GM18519 (cell line): ENCODE data around the gene ADORA2B.
"Not testable (repeated sequence)": the region's sequence is repeated elsewhere in the genome, so short reads cannot be mapped to it uniquely, and the experiment has no call there.

Source experiments
- ATAC-seq: cut with Tn5 transposase; IDR thresholded peaks from one replicate; pipeline ENCODE4 v1.9.1; 2021; ENCODE audit warnings: mild to moderate bottlenecking, moderate library complexity; ENCODE audit not compliant: unreplicated experiment, low FRiP score

The ADORA2B gene

GRCh38 chr17:15979013-15979412 lies 34.1 kb downstream of the ADORA2B start:
- not testable (repeated sequence) for ATAC-seq

GRCh38 chr17:15981208-15981607 lies 36.3 kb downstream of the ADORA2B start:
- ATAC-seq: peak; percentile 91

DNA sequence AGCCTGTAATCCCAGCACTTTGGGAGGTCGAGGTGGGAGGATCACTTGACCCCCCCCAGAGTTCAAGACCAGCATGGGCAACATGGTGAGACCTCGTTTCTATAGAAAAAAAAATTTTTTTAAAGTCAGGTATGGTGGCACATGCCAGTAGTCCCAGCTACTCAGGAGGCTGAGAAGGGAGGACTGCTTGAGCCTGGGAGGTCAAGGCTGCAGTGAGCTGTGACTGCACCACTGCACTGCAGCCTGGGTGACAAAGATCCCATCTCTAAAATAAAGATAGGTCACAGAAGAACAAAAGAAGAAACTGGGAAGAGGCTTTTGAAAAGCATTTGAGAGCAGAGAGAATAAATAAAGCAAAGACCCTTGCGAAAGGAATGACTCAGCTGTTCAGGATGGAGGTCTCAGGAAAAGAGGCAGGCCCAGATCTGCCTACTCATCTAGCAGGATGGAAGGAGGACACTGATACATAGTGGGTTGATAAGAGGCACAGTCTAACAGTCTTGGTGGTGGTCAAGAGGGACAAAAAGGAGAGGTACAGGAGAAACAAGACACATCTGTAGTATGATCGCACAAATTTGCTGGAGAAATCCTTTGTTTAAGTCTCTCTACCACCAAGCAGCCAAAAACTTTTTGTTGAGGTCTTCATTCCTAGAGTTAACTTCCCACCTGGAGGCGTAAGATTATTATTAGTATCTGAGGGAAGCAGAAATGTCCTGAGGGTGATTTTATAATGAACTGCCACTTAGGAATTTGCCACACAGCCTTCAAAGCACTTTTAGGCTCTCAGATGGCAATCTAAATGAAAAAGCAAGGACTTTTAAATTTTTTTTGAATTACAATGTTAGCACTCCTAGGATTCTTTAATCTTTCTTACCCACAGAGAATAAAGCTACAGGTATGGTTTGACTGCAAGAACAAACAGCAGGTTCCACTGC lies 37.0 kb downstream of the ADORA2B start:
- no peak for ATAC-seq

- no peak for ATAC-seq
These were observed 51.4 kb downstream of the ADORA2B start for GRCh38 chr17:15996322-15996721.

GRCh38 chr17:15998031-15998562 lies 53.2 kb downstream of the ADORA2B start:
- no peak for ATAC-seq

GRCh38 chr17:15999141-15999973 lies 54.4 kb downstream of the ADORA2B start, which contains the start of the genes TTC19 and ZSWIM7:
TTC19 (plus strand) TSS chr17:15999824; CDS start chr17:15999849, 25 bp downstream.
ZSWIM7 (minus strand) TSS chr17:15999704; CDS start chr17:15999594, 110 bp downstream.
- peak; percentile 91 for ATAC-seq

- ATAC-seq: peak; percentile 21
These were observed 55.3 kb downstream of the ADORA2B start for GRCh38 chr17:15999974-16000827.

DNA sequence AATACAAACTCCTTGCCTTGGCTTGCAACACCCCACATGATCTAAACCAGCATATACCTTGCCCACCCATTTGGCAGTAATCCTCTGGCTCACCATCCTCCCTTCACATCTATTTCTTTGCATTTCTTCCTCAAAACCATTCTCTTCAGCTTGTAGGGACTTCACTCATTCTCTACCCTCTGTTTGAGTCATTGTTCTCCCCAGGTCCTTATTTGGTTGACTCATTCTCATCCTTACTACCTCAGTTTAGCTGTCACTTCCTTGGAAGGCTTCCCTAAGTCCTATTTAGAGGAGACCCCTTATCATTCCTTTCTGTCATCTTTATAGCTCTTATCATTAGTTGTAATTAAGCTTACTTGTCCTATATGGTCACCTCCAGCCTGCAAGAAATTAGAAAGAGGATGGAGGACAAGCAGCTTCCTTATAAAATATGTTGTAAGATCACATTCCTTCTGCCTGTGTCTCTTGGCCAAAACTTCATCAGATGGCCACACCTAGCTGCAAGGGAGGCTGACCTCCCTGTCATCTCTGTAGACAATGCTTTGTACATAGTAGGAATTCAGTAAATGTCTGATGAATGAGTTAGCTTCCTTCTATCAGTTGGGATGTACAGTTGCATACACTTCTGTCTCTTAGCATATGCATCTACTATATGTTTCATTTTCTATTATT lies 56.4 kb downstream of the ADORA2B start:
- no peak for ATAC-seq

- ATAC-seq: no peak
These were observed 57.9 kb downstream of the ADORA2B start for GRCh38 chr17:16002708-16003260.

GRCh38 chr17:16003841-16004240 lies 58.9 kb downstream of the ADORA2B start:
- ATAC-seq: no peak

DNA sequence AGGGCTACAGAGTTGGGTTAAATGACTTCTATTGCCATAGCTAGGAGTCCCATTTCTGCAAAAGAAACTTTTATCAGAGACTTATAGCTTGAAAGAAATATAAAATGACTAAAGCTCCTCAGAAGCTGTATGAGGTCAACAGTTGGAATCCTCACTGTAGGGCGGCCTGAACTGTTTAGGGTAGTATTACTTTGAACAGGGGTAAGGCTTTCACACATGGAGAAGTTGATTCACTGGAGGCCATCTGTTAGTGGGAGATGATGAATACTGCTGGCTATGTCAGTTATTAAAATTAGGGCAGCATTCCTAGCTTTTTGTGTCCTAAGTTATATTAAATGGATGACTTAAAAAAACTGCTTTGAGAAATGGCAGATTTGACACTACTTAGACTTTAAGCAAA lies 60.7 kb downstream of the ADORA2B start:
- ATAC-seq: no peak

DNA sequence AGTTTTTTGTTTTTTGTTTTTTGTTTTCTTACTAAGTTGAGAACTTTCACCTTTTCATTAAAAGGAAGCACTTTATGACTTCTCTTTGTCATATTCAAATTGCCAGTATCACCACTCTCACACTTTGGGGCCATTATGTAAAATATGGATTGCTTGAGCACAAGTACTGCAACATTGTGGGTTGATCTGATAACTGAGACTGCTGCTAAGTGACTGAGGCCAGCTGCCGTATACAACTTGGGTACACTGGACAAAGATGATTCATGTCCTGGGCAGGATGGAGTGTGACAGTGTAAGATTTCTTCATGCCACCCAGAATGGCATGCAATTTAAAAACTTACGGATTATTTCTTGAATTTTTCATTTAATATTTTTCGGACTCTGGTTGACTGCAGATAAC lies 62.5 kb downstream of the ADORA2B start:
- no peak for ATAC-seq

DNA sequence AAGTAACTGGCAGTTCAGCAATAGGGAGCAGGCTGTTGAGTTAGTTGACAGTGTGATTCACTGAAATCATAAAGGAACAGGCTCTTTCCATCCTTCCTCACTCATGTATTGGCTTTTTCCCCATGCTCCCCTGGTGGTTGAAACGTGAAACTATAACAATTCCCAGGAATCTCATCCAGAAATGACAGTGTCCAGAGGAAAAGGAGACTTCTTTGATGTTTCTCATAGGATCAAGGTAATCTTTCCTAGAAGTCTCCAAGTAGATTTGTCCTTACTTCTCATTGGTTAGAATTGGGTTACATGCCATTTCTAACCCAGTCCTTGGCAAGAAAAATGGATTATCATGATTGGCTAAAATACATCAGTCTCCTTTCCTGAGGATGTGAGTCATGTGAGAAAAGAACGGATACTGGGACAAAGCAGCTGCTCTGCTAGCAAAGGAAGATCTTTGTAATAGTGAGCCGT lies 69.0 kb downstream of the ADORA2B start:
- ATAC-seq: no peak

DNA sequence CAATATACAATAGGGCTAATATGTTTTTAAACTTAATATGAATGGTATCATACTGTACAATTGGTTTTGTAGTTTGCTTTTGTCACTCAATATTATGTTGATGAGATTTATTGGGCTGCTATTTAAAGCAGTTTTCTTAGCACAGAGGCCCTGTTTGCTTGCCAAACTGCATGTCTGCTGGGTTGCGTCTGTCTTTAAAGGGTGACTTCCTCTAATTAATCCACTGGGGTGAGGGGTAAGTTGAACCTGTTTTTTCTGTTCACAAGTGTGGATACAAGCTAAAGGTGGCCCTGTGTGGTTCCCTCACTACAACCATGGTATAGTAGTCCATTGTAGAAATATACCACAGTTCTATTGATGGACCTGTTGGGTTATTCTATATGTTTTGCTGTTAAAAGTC lies 74.4 kb downstream of the ADORA2B start:
- no peak for ATAC-seq

DNA sequence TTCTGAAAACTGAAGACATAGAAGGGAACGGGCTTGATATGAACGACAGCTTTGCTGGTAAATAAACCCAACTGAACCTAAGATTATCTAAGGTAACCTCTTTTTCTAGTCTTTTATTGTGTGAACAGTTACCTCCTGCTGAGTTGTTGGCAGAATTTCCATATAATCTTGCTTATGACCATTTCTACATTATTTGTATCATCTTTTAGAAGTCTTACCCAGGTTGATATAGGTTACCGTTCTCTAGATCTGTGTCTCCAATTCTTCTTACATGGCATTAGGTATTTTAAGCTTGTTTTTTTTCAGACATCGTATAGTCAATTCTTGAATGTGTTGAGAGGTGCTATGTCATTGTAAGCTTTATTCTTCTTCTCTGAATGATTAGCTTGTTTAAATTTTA lies 79.0 kb downstream of the ADORA2B start:
- ATAC-seq: no peak

DNA sequence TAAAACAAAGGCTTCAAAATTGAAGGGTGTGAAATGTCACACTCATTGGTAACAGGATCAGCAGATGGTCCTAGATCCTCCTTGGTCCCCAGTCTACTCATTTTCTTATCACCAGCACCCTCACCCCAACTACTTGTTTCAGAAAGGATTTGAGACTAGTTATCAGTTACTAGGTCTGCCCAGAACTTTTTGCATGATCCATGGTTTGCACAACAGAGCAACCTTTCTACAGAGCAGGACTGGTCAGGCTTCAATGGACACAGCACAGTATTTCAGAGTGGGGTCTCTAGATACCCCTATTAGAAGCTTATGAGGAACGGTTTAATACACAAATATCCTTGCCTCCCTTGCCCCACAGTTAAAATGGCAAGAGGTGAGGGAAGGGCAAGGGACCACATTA lies 80.3 kb downstream of the ADORA2B start:
- ATAC-seq: no peak
